ENCODE data around the gene FAM25A.
"Not testable (repeated sequence)": the region's sequence is repeated elsewhere in the genome, so short reads cannot be mapped to it uniquely, and the experiment has no call there.

FAM25A gene

DNA sequence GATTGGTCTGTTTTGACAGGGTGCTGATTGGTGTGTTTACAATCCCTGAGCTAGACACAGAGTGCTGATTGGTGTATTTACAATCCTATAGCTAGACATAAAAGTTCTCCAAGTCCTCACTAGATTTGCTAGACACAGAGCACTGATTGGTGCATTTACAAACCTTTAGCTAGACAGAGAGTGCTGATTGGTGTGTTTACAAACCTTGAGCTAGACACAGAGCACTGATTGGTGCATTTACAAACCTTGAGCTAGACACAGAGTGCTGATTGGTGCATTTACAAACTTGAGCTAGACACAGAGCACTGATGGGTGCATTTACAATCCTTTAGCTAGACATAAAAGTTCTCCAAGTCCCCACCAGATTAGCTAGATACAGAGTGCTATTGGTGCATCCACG, 10.3 kb downstream of the FAM25A start:
- H3K4me1 ChIP-seq (ENCODE audit: insufficient read depth, low read length); H3K36me3 ChIP-seq (ENCODE audit: insufficient read depth, low read length); H3K9ac ChIP-seq (ENCODE audit: low read depth, low read length): not testable (repeated sequence)
- peaks cover 11% of the 10 kb centered on the region for H3K9me3 ChIP-seq (ENCODE audit: control insufficient read depth, insufficient read depth, low read length)

DNA sequence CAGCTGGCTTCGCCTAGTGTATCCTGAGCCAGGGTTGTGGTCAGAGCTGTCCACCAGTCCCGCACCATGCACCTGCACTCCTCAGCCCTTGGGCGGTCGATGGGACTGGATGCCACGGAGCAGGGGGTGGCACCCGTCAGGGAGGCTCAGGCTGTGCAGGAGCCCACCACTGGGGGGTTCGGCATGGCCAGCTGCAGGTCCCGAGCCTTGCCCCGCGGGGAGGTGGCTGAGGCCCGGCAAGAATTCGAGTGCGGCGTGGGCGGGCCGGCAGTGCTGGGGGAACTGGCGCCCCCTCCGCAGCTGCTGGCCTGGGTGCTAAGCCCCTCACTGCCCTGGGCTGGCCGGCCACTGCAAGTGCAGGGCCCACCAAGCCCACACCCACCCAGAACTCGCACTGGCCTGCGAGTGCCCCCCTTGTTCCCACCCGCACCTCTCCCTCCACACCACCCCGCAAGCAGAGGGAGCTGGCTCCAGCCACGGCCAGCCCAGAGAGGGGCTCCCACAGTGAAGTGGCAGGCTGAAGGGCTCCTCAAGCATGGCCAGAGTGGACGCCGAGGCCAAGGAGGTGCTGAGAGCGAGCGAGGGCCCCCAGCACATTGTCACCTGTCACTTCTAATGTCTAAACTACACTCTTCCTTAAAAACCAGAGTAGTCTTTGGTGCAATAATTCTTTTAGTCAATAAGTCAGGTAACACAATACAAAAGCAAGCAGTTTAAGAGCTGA, 11.0 kb downstream of the FAM25A start:
- H3K36me3 ChIP-seq (ENCODE audit: insufficient read depth, low read length), result no peaks in the 10 kb centered on the region
- H3K9me3 ChIP-seq (ENCODE audit: control insufficient read depth, insufficient read depth, low read length), result peaks cover 11% of the 10 kb centered on the region
- peaks cover 4% of the 10 kb centered on the region; the same call in 1 of the 2 replicates for H3K4me1 ChIP-seq (ENCODE audit: insufficient read depth, low read length)
- no peak overlapping the region for H3K9ac ChIP-seq (ENCODE audit: low read depth, low read length)

DNA sequence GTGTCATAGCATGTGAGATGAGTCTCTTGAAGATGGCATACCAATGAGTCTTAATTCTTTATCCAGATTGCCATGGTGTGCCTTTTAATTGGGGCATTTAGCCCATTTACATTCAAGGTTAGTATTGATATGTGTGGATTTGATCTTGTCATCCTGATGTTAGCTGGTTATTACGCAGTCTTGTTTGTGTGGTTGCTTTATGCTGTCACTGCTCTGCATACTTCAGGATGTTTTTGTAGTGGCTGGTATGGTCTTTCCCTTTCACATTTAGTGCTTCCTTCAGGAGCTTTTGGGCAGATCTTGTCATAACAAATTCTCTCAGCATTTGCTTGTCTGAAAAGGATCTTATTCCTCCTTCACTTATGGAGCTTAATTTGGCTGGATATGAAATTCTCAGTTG, 16.5 kb downstream of the FAM25A start:
- H3K36me3 ChIP-seq (ENCODE audit: insufficient read depth, low read length), result no peaks in the 10 kb centered on the region

DNA sequence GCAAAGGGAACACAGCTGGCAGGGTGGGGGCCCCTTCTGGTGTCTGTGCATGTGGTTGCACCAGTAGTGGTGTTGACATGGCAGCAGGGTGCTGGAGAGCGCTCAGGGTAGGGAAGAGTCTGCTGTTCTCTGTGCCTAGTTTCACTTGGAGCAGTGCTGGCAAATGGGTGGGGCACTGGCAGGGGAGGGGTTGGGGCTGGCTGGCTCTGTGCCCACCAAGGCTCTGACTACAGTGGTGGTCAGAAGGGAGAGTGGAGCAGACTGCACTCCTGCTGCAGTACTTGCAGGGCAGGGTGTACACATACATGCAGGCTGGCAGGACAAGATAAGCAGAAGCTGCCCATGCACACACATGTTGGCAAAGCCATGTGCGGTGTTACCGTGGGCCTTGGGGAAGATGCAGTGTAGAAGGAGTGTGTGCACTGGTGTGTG, 18.2 kb downstream of the FAM25A start:
- H3K36me3 ChIP-seq (ENCODE audit: insufficient read depth, low read length), result no peaks in the 10 kb centered on the region
- H3K9me3 ChIP-seq (ENCODE audit: control insufficient read depth, insufficient read depth, low read length), result no peaks in the 10 kb centered on the region
- no peak overlapping the region for H3K9ac ChIP-seq (ENCODE audit: low read depth, low read length)
- H3K4me1 ChIP-seq (ENCODE audit: insufficient read depth, low read length), result no peaks in the 10 kb centered on the region

More for the DNA sequence above, 16.5 kb downstream of the FAM25A start:
- Histone ChIP-seq H3K9ac (ENCODE audit: low read depth, low read length) (no peak overlapping the region), H3K4me1 (ENCODE audit: insufficient read depth, low read length) (no peaks in the 10 kb centered on the region), H3K9me3 (ENCODE audit: control insufficient read depth, insufficient read depth, low read length) (peaks cover 5% of the 10 kb centered on the region; the same call in 1 of the 2 replicates)

DNA sequence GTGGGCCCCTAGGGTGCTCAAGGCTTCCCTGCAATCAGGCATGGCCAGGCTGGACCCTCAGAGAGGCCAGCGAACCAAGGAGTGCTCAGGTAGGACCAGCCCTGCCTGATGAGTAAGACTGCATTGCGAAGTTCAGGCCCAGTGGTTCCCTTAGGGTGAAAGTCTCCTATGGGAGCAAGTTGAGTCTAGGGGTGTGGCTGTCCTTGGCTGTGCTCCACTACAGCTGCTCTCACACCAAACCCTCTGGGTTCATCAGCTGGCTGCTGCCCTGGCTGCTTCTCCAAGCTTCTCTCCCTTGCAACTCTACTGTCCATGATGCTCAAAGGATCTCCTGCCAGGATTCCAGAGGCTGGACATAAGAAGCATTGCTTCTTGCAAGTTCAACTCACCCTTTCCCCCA, 18.7 kb downstream of the FAM25A start:
- no peaks in the 10 kb centered on the region for H3K4me1 ChIP-seq (ENCODE audit: insufficient read depth, low read length)
- H3K9ac ChIP-seq (ENCODE audit: low read depth, low read length), result no peak overlapping the region
- no peaks in the 10 kb centered on the region for H3K36me3 ChIP-seq (ENCODE audit: insufficient read depth, low read length)
- no peaks in the 10 kb centered on the region for H3K9me3 ChIP-seq (ENCODE audit: control insufficient read depth, insufficient read depth, low read length)

DNA sequence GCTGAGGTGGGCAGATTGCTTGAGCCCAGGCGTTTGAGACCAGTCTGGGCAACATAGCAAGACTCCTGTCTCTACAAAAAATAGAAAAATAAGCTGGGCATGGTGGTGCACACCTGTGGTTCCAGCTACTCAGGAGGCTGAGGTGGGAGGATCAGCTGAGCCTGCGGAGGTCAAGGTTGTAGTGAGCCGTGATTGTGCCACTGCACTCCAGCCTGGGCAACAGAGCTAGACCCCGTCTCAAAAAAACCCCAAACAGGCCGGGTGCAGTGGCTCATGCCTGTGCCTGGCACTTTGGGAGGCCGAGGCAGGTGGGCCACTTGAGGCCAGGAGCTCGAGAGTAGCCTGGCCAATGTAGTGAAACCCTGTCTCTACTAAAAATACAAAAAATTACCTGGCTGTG, 23.5 kb downstream of the FAM25A start:
- H3K36me3 ChIP-seq (ENCODE audit: insufficient read depth, low read length); H3K9me3 ChIP-seq (ENCODE audit: control insufficient read depth, insufficient read depth, low read length); H3K4me1 ChIP-seq (ENCODE audit: insufficient read depth, low read length); H3K9ac ChIP-seq (ENCODE audit: low read depth, low read length): not testable (repeated sequence)

DNA sequence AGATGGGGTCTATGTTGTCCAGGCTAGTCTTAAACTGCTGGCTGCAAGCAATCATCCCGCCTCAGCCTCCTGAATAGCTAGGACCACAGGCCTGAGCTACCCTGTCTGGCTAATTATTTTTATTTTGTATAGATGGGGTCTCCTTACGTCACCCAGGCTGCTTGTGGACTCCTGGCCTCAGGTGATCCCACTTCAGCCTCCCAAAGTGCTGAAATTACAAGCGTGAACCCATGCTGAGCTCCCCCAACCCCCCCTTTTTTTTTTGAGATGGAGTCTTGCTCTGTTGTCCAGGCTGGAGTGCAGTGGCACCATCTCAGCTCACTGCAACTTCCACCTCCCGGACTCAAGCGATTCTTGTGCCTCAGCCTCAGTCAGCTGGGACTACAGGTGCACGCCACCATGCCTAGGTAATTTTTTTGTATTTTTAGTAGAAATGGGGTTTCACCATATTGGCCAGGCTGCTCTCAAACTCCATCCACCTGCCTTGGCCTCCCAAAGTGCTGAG, 25.4 kb downstream of the FAM25A start:
- Histone ChIP-seq H3K36me3 (ENCODE audit: insufficient read depth, low read length) (no peaks in the 10 kb centered on the region; the same call in 1 of the 2 replicates), H3K4me1 (ENCODE audit: insufficient read depth, low read length) (no peaks in the 10 kb centered on the region), H3K9ac (ENCODE audit: low read depth, low read length) (no peak overlapping the region), H3K9me3 (ENCODE audit: control insufficient read depth, insufficient read depth, low read length) (no peaks in the 10 kb centered on the region)

DNA sequence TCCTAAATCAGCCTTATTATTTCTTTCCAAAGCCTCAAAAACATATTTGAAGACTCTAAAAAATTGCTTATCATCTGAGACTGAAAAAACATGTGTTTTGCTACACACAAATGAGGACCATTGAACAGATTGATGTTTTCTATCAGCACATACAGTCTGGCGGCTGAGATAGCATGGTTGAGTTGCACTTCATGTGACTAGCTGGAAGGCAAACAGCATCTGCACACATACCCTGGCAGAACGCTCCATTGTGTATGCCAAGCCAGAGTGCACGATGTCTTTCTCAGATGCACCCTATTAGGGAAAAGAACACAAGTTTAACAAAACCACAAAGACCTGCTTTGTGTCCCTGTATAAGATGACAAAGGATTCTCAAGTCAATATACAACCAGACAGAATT, 33.0 kb downstream of the FAM25A start:
- H3K9me3 ChIP-seq (ENCODE audit: control insufficient read depth, insufficient read depth, low read length), result no peaks in the 10 kb centered on the region
- H3K9ac ChIP-seq (ENCODE audit: low read depth, low read length), result no peak overlapping the region
- H3K4me1 ChIP-seq (ENCODE audit: insufficient read depth, low read length), result no peaks in the 10 kb centered on the region
- peaks cover 21% of the 10 kb centered on the region for H3K36me3 ChIP-seq (ENCODE audit: insufficient read depth, low read length)

DNA sequence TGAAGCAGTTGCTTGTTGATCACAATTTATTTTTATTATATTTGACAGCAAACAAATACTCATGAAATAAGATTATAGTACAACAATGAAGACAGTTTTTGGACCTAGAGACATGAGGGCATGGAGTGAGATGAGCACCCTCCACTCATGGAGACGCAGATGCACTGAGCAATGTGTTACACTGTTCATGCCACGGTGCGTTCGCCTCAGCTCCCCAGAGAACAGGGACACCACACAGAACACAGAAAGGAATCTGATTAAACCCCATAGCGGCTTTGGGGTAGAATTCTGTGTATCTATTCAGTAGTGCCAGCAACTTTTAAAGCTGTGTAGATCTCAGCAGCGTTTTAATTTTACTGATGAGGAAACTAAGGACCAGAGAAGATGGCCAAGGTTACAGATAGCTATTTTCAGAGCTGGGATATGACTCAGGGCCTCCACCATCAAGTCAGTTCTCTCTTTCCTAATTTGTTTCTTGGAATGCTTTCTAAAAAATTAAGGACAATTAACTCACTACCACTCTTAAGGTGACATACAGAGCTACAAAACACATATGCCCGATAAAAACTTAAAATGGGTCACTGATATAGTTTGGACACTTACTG, 33.6 kb downstream of the FAM25A start:
- Histone ChIP-seq H3K36me3 (ENCODE audit: insufficient read depth, low read length) (peaks cover 24% of the 10 kb centered on the region), H3K4me1 (ENCODE audit: insufficient read depth, low read length) (no peaks in the 10 kb centered on the region), H3K9ac (ENCODE audit: low read depth, low read length) (no peak overlapping the region), H3K9me3 (ENCODE audit: control insufficient read depth, insufficient read depth, low read length) (no peaks in the 10 kb centered on the region)

DNA sequence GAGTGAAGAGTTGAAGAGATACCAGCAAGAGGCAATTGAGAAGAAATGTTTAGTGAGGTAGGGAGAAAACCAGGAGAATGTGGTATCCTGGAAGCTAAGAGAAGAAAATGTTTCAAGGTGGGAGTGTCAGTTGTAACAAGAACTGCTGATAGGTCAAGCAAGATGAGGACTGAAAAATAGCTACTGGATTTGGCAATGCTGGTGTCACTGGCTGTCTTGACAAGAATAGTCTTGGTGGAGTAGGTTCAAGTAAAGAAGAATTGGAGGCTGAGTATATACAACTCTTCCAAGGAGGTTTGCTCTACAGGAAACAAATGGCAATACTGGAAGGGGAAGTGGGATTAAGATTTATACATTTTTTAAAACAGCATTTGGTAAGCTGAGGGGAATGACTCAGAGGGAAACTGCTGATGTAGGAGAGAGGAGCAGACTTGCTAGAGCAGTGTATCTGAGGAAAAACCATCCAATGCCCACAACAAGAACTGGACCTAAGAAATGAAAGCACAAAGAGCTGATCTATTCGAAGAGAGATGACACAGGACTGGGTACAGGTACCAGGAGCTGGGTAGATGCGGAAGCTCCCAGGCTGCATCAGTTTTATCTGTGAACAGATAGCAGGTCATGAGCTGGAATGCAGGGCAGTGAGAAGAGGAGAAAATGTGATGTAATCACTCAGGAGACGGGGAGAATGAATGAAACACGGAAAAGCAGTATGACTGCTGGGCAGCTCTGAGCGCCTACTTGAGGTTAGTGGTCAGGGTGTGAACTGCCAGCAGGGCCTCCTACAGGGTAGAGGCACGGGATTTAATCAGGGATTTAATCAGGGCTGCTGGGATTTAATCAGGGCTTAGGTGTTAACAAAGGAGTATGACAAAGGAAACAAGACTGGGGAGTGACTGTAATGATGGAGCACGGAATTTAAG, 34.5 kb downstream of the FAM25A start:
- peaks cover 30% of the 10 kb centered on the region for H3K36me3 ChIP-seq (ENCODE audit: insufficient read depth, low read length)
- H3K9ac ChIP-seq (ENCODE audit: low read depth, low read length), result no peak overlapping the region
- H3K9me3 ChIP-seq (ENCODE audit: control insufficient read depth, insufficient read depth, low read length), result no peaks in the 10 kb centered on the region
- H3K4me1 ChIP-seq (ENCODE audit: insufficient read depth, low read length), result no peaks in the 10 kb centered on the region

DNA sequence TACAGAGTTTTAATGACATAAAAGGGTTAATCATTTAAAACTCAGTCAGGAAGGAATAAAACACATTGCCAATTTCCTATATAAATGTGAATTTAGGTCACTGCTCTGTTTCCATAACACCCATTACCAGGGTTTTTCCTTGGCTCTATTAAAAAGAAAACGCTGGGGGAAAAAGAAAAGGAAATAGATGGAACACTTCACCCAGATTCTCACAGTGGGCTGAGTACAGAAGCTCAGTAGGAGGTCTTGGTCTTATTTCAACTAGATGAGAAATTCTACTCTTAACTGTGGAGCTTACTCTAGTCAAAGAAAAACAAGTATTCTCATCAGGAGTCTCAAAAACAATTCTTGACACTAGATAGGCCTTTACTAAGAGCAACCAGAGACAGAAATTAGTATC, 38.1 kb downstream of the FAM25A start:
- H3K36me3 ChIP-seq (ENCODE audit: insufficient read depth, low read length), result peaks cover 26% of the 10 kb centered on the region

DNA sequence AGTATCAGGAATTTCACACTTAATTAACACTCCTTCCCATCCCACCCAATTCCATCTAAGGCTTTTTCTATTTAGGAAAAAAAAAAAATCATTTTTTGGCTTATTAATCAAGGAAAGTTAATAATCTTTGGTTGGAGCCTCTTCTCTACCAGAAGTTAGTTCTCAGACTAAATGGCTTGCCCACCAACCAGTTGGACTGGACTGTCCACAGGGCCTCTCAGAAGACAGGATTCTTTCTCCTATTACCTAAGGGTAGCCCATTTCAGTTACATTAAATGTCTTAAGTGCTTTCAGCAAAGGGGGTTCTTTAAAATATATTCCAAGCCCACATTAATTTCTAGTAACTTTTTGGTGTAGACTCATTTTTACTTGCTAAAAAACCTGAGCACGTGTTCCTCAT, 39.3 kb downstream of the FAM25A start:
- Histone ChIP-seq H3K4me1 (ENCODE audit: insufficient read depth, low read length) (no peaks in the 10 kb centered on the region), H3K36me3 (ENCODE audit: insufficient read depth, low read length) (peaks cover 24% of the 10 kb centered on the region), H3K9ac (ENCODE audit: low read depth, low read length) (no peak overlapping the region), H3K9me3 (ENCODE audit: control insufficient read depth, insufficient read depth, low read length) (no peaks in the 10 kb centered on the region)

More for the DNA sequence above, 38.1 kb downstream of the FAM25A start:
- no peaks in the 10 kb centered on the region for H3K9me3 ChIP-seq (ENCODE audit: control insufficient read depth, insufficient read depth, low read length)
- no peaks in the 10 kb centered on the region for H3K4me1 ChIP-seq (ENCODE audit: insufficient read depth, low read length)
- no peak overlapping the region for H3K9ac ChIP-seq (ENCODE audit: low read depth, low read length)

DNA sequence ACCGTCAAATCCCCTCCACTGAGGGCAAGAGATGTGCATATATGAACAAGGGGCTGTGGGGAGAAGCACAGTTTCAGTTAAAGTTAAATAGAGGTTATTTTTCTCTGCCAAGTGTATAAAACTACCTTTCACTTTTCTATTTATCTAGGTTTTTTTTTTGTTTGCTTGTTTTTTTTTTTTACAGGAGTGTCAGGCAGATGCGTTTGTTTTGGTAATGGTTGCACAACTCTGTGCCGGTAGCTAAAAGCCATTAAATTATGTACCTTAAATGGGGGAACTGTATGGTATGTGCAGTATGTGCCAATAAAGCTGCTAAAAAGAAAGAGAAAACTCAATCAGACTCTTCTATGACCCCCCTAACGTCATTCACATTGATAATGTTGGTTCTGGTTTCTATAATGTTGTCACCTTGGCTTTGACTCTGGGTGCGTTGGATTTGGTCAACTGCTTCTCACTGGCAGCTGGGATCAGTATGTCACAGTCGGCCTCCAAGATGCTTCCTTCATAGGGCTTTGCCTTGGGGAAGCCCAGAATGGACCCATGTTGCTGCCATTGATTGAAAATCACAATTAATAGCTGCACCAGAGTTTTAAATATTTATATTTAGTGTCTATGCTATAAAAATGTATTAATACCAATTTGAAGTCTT, 40.3 kb downstream of the FAM25A start:
- no peaks in the 10 kb centered on the region for H3K9me3 ChIP-seq (ENCODE audit: control insufficient read depth, insufficient read depth, low read length)
- H3K9ac ChIP-seq (ENCODE audit: low read depth, low read length), result no peak overlapping the region
- no peaks in the 10 kb centered on the region for H3K4me1 ChIP-seq (ENCODE audit: insufficient read depth, low read length)
- peaks cover 19% of the 10 kb centered on the region for H3K36me3 ChIP-seq (ENCODE audit: insufficient read depth, low read length)

DNA sequence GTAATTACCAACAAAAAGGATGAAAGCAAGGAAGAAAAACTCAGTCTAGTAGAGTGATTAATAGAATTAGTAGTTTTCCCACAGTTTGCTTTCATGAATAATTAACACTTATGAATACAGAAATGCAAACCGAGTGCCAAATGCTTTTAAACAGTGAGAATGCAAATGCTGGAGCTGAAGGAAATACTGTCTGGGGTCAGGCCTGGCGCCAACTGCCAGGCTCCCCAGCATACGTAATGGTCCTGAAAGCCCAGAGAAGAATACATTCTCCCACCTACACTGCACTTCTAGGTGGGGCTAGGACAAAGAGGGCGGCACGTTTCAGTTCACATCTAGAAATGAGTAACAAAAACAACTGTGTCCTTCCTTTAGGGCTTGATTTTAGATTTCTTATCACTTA, 44.6 kb downstream of the FAM25A start:
- Histone ChIP-seq H3K9me3 (ENCODE audit: control insufficient read depth, insufficient read depth, low read length) (no peaks in the 10 kb centered on the region), H3K9ac (ENCODE audit: low read depth, low read length) (no peak overlapping the region), H3K4me1 (ENCODE audit: insufficient read depth, low read length) (no peaks in the 10 kb centered on the region), H3K36me3 (ENCODE audit: insufficient read depth, low read length) (peaks cover 18% of the 10 kb centered on the region)
